DOHH2 (cell line): ENCODE measurements around the gene CHRNB2.

Source experiments
- EZH2phosphoT487 ChIP-seq: fragments of 200-600 bp; sonication (generic); IDR thresholded peaks from 2 replicates; pipeline ENCODE4 v1.6.1; 2017; ENCODE audit warnings: borderline replicate concordance, mild to moderate bottlenecking, antibody characterized with exemption, low read length, moderate library complexity, mixed read lengths
- TF ChIP-seq, protein P1 (sequence below): fragments of 200-600 bp; sonication (generic); IDR thresholded peaks from one replicate; pipeline ENCODE4 v1.5.1; 2014; ENCODE audit warnings: antibody characterized with exemption, mild to moderate bottlenecking, low read depth, low read length; ENCODE audit not compliant: poor library complexity, severe bottlenecking

DNA sequence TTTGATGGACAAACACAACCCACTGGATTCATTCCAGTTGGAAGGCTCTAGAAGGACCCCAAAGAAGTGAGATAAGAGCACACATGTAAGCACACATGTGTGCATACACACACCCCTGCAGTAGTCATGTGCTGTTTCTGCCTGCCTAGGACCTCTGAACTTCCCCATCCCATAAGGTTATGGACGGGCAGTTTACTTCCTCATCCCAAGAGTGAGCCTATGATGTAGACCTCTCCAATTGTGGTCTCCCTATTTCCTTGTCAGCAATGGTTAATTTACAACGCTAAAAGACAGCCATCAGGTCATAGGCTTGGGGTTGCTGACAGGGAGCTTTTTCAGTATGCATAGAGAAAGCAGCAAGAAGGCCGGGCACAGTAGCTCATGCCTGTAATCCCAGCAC is 55.8 kb downstream of the CHRNB2 start:
- TF ChIP-seq, protein P1, sequence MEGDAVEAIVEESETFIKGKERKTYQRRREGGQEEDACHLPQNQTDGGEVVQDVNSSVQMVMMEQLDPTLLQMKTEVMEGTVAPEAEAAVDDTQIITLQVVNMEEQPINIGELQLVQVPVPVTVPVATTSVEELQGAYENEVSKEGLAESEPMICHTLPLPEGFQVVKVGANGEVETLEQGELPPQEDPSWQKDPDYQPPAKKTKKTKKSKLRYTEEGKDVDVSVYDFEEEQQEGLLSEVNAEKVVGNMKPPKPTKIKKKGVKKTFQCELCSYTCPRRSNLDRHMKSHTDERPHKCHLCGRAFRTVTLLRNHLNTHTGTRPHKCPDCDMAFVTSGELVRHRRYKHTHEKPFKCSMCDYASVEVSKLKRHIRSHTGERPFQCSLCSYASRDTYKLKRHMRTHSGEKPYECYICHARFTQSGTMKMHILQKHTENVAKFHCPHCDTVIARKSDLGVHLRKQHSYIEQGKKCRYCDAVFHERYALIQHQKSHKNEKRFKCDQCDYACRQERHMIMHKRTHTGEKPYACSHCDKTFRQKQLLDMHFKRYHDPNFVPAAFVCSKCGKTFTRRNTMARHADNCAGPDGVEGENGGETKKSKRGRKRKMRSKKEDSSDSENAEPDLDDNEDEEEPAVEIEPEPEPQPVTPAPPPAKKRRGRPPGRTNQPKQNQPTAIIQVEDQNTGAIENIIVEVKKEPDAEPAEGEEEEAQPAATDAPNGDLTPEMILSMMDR, result no peak
- no peak for TF ChIP-seq EZH2phosphoT487
